RWPE2 (cell line): ENCODE measurements around the gene LRBA.
"Not testable (repeated sequence)": the region's sequence is repeated elsewhere in the genome, so short reads cannot be mapped to it uniquely, and the experiment has no call there.

Source experiments
- ATAC-seq: fragments of 200-7000 bp; cut with Tn5 transposase; 3 replicates; pipeline ENCODE4 v1.9.1; 2021; ENCODE audit warnings: low read depth
- DNase-seq: peaks from one replicate; pipeline ENCODE4 v3.0.0-alpha.2; 2020; ENCODE audit warnings: low spot score
- H3K27ac ChIP-seq: fragments of 450-650 bp; 2 replicates; pipeline ENCODE4 v1.5.1; 2017; ENCODE audit warnings: mild to moderate bottlenecking; ENCODE audit not compliant: poor library complexity, severe bottlenecking
- H3K27me3 ChIP-seq: fragments of 250-450 bp; sonication (Bioruptor Pico); 2 replicates; pipeline ENCODE4 v1.5.1; 2021; ENCODE audit warnings: mild to moderate bottlenecking, moderate library complexity; ENCODE audit not compliant: insufficient read depth, poor library complexity, severe bottlenecking
- H3K36me3 ChIP-seq: fragments of 250-450 bp; sonication (Bioruptor Pico); 2 replicates; pipeline ENCODE4 v1.5.1; 2020; ENCODE audit warnings: low read depth, mild to moderate bottlenecking, moderate library complexity
- H3K4me1 ChIP-seq: fragments of 250-450 bp; sonication (Bioruptor Pico); 2 replicates; pipeline ENCODE4 v1.5.1; 2021; ENCODE audit warnings: mild to moderate bottlenecking, moderate library complexity; ENCODE audit not compliant: insufficient read depth, poor library complexity, severe bottlenecking
- H3K4me3 ChIP-seq: fragments of 250-450 bp; sonication (Bioruptor Pico); 2 replicates; pipeline ENCODE4 v1.5.1; 2021; ENCODE audit warnings: mild to moderate bottlenecking, moderate library complexity; ENCODE audit not compliant: severe bottlenecking
- H3K9me3 ChIP-seq: fragments of 250-450 bp; sonication (Bioruptor Pico); 2 replicates; pipeline ENCODE4 v1.5.1; 2021; ENCODE audit warnings: mild to moderate bottlenecking, moderate library complexity; ENCODE audit not compliant: severe bottlenecking
- CTCF ChIP-seq: fragments of 450-650 bp; IDR thresholded peaks from one replicate; pipeline ENCODE4 v1.5.1; 2017; ENCODE audit warnings: mild to moderate bottlenecking, moderate library complexity; ENCODE audit not compliant: poor library complexity, severe bottlenecking

LRBA gene

DNA sequence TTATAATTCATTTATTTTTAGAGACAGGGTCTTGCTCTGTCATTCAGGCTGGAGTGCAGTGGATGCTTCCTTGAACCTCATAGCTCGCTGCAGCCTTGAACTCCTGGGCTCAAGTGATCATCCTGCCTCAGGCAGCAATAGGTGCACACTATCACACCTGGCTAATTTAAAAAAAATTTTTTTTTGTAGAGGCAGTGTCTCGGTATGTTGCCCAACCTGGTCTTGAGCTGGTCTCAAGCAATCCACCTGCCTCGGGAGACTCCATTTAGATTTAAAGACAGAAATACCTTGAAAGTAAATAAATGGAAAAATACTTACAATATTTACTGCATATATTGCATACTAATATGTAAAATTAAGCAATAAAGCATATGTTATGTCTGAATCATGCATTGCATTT is 473.4 kb downstream of the LRBA start:
- DNase-seq = no peak
- Histone ChIP-seq H3K4me3 (no peak overlapping the region), H3K9me3 (no peaks in the 10 kb centered on the region), H3K27me3 (no peaks in the 10 kb centered on the region), H3K4me1 (no peaks in the 10 kb centered on the region), H3K36me3 (no peaks in the 10 kb centered on the region), H3K27ac (no peak overlapping the region)
- TF ChIP-seq CTCF = no peak
- ATAC-seq = no peak

DNA sequence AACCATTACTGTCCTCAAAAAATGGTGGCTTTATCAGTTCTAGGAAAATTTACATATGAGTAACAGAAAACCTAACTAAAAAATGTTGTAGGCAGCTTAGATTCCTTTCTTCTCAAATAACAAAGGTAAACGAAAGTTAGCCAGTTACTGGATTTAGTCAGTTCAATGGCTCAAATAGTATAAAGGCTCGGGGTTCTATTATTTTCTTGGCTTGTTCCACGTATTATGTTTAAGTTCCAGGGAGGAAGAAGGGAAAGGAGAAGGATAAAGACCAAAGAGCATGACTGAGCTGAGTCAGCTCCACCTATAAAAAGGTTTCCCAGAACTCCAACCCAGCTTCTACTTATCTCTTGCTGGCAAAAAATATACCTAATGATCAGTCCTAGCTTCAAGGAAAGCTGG is 474.1 kb downstream of the LRBA start:
- Histone ChIP-seq H3K9me3 (no peaks in the 10 kb centered on the region), H3K4me3 (no peak overlapping the region), H3K4me1 (no peaks in the 10 kb centered on the region), H3K27me3 (no peaks in the 10 kb centered on the region), H3K27ac (no peak overlapping the region), H3K36me3 (no peaks in the 10 kb centered on the region)
- DNase-seq (no peak), ATAC-seq (no peak)
- TF ChIP-seq CTCF = no peak

- ATAC-seq = no peak
- Histone ChIP-seq H3K36me3 (no peaks in the 10 kb centered on the region), H3K27ac (no peak overlapping the region), H3K27me3 (no peaks in the 10 kb centered on the region), H3K4me3 (no peak overlapping the region), H3K9me3 (no peaks in the 10 kb centered on the region), H3K4me1 (no peaks in the 10 kb centered on the region)
- no peak for TF ChIP-seq CTCF
- no peak for DNase-seq
Observed at GRCh38 chr4:150540536-150540935, 474.5 kb downstream of the LRBA start.

GRCh38 chr4:150537911-150538310 is 477.2 kb downstream of the LRBA start:
- H3K27ac ChIP-seq, H3K9me3 ChIP-seq, DNase-seq, H3K36me3 ChIP-seq, H3K4me1 ChIP-seq, ATAC-seq, H3K27me3 ChIP-seq, H3K4me3 ChIP-seq: not testable (repeated sequence)

DNA sequence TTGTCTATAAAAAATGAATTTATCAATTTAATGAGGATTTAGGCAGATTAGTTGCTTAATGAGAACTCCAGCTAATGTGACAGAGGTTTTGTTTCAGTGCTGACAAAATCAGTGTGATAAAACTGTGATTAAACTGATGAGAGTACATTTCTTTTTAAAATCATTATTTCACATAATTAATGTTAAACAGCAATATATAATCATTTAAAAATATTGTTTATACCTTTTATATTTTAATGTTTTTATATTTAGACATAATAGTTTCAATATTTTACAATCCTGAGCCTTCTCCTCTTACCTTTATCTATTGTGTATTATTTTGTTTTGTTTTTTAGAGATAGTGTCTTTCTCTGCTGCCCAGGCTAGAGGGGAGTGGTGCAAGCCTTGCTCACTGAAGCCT is 480.3 kb downstream of the LRBA start:
- ATAC-seq = no peak

More for the DNA sequence above, 480.3 kb downstream of the LRBA start:
- no peak for TF ChIP-seq CTCF
- no peaks in the 10 kb centered on the region for H3K4me1 ChIP-seq
- H3K4me3 ChIP-seq = no peak overlapping the region
- H3K27ac ChIP-seq = no peak overlapping the region
- H3K9me3 ChIP-seq = no peaks in the 10 kb centered on the region
- no peaks in the 10 kb centered on the region for H3K27me3 ChIP-seq
- H3K36me3 ChIP-seq = no peaks in the 10 kb centered on the region
- no peak for DNase-seq
